IMR-90 (cell line): ENCODE measurements around the gene EMID1. TPM values are rescaled to one million over a fixed set of nuclear protein-coding genes. Genes with fewer than 3 reads are reported as not detected.

ENCODE experiments used
- ATAC-seq: fragments of 200-7000 bp; cut with Tn5 transposase; 2 replicates; pipeline ENCODE4 v1.9.1; 2020; ENCODE audit warnings: low read depth, mild to moderate bottlenecking, moderate library complexity
- BruUV-seq: library from RNA; stranded (reverse); fragments of 400-500 nt; replicated peaks from 2 replicates; lab custom pipeline; 2021; lab: Mats Ljungman, UMichigan
- CTCF ChIA-PET: fragments of 300-600 bp; formaldehyde crosslinking; extraction: SDS; loops from one replicate; lab custom pipeline; 2021; ENCODE audit warnings: antibody characterized with exemption; lab: Yijun Ruan, JAX
- POLR2A ChIA-PET: fragments of 300-600 bp; sonication (Branson Sonifier 250); formaldehyde crosslinking; loops from one replicate; lab custom pipeline; 2022; ENCODE audit warnings: antibody characterized with exemption; ENCODE audit not compliant: unreplicated experiment; lab: Charles Lee
- DNase-seq: peaks from one replicate; pipeline ENCODE4 v3.0.0; 2013
- H2AFZ ChIP-seq: replicated peaks from 2 replicates; pipeline ENCODE3; 2013; ENCODE audit warnings: low read length, mild to moderate bottlenecking; ENCODE audit not compliant: poor library complexity
- H2AK5ac ChIP-seq: 2 replicates; pipeline ENCODE4 v1.6.1; 2013; ENCODE audit warnings: low read depth, low read length, inconsistent platforms
- H2AK9ac ChIP-seq: replicated peaks from 2 replicates; pipeline ENCODE3; 2013; ENCODE audit warnings: mild to moderate bottlenecking, low read depth, low read length, moderate library complexity; ENCODE audit not compliant: poor library complexity
- H2BK120ac ChIP-seq: 2 replicates; pipeline ENCODE4 v1.6.1; 2013; ENCODE audit warnings: low read depth, low read length, inconsistent platforms
- H2BK15ac ChIP-seq: 3 replicates; pipeline ENCODE4 v1.6.1; 2013; ENCODE audit warnings: low read depth, low read length, inconsistent platforms
- H2BK20ac ChIP-seq: 2 replicates; pipeline ENCODE4 v1.6.1; 2013; ENCODE audit warnings: low read depth, mild to moderate bottlenecking, inconsistent platforms, low read length, moderate library complexity
- H2BK5ac ChIP-seq: 2 replicates; pipeline ENCODE4 v1.6.1; 2013; ENCODE audit warnings: mild to moderate bottlenecking, low read depth, low read length, inconsistent platforms; ENCODE audit not compliant: poor library complexity, severe bottlenecking
- H3K14ac ChIP-seq: replicated peaks from 2 replicates; pipeline ENCODE4 v1.6.1; 2013; ENCODE audit warnings: low read depth, low read length, inconsistent platforms
- H3K18ac ChIP-seq: 2 replicates; pipeline ENCODE4 v1.6.1; 2013; ENCODE audit warnings: low read depth, low read length, control low read depth
- H3K23ac ChIP-seq: 2 replicates; pipeline ENCODE4 v1.6.1; 2013; ENCODE audit warnings: low read depth, low read length, inconsistent platforms
- H3K27ac ChIP-seq: 2 replicates; pipeline ENCODE4 v1.5.1; 2013; ENCODE audit warnings: mild to moderate bottlenecking, control low read depth, low read length; ENCODE audit not compliant: insufficient read depth
- H3K27me3 ChIP-seq: 2 replicates; pipeline ENCODE4 v1.6.1; 2013; ENCODE audit warnings: low read length; ENCODE audit not compliant: control insufficient read depth, insufficient read depth
- H3K36me3 ChIP-seq: 2 replicates; pipeline ENCODE4 v1.6.1; 2013; ENCODE audit warnings: low read length, mixed read lengths; ENCODE audit not compliant: control insufficient read depth, insufficient read depth
- H3K4ac ChIP-seq: 2 replicates; pipeline ENCODE4 v1.6.1; 2013; ENCODE audit warnings: low read depth, low read length, inconsistent platforms
- H3K4me1 ChIP-seq: 2 replicates; pipeline ENCODE4 v1.6.1; 2013; ENCODE audit warnings: low read length, mixed read lengths; ENCODE audit not compliant: control insufficient read depth, insufficient read depth
- H3K4me2 ChIP-seq: 2 replicates; pipeline ENCODE4 v1.6.1; 2013; ENCODE audit warnings: low read depth, mild to moderate bottlenecking, control low read depth, low read length, moderate library complexity
- H3K4me3 ChIP-seq: 2 replicates; pipeline ENCODE4 v1.5.1; 2013; ENCODE audit warnings: low read depth, mild to moderate bottlenecking, control low read depth, low read length, moderate library complexity; ENCODE audit not compliant: insufficient read depth
- H3K56ac ChIP-seq: 2 replicates; pipeline ENCODE4 v1.6.1; 2013; ENCODE audit warnings: low read length, inconsistent platforms; ENCODE audit not compliant: insufficient read depth; ENCODE audit errors: extremely low read depth
- H3K79me1 ChIP-seq, 2 experiments: 2 replicates each; pipeline ENCODE4 v1.6.1; 2013; ENCODE audit warnings: low read length in 2 of 2, inconsistent platforms in 1 of 2, low read depth in 1 of 2
- H3K9ac ChIP-seq: 2 replicates; pipeline ENCODE4 v1.6.1; 2013; ENCODE audit warnings: low read depth, low read length, control low read depth
- H3K9me1 ChIP-seq: 2 replicates; pipeline ENCODE4 v1.6.1; 2013; ENCODE audit warnings: low read length, inconsistent platforms; ENCODE audit not compliant: insufficient read depth
- H3K9me3 ChIP-seq: 2 replicates; pipeline ENCODE4 v1.6.1; 2013; ENCODE audit warnings: low read length; ENCODE audit not compliant: control insufficient read depth, insufficient read depth
- H4K20me1 ChIP-seq: 2 replicates; pipeline ENCODE4 v1.6.1; 2013; ENCODE audit warnings: low read length, inconsistent platforms; ENCODE audit not compliant: insufficient read depth
- H4K5ac ChIP-seq: 2 replicates; pipeline ENCODE4 v1.6.1; 2013; ENCODE audit warnings: mild to moderate bottlenecking, low read depth, low read length, control low read depth
- H4K8ac ChIP-seq, 2 experiments: 2 replicates each; pipeline ENCODE4 v1.6.1; 2013; ENCODE audit warnings: low read depth in 2 of 2, low read length in 2 of 2, control low read depth in 1 of 2, inconsistent platforms in 1 of 2
- H4K91ac ChIP-seq: 2 replicates; pipeline ENCODE4 v1.6.1; 2013; ENCODE audit warnings: low read depth, low read length, inconsistent platforms; ENCODE audit not compliant: insufficient read depth
- BHLHE40 ChIP-seq: fragments of 150-350 bp; IDR thresholded peaks from 2 replicates; pipeline ENCODE4 v1.6.1; 2016; ENCODE audit warnings: mild to moderate bottlenecking, low read depth, low read length
- CHD1 ChIP-seq: IDR thresholded peaks from 2 replicates; pipeline ENCODE4 v1.6.1; 2012; ENCODE audit warnings: low read depth, low read length, improper control_type of control experiment
- FOS ChIP-seq: fragments of 150-350 bp; IDR thresholded peaks from 2 replicates; pipeline ENCODE4 v1.6.1; 2016; ENCODE audit warnings: low read depth, low read length
- MAFK ChIP-seq: IDR thresholded peaks from 2 replicates; pipeline ENCODE4 v1.6.1; 2012; ENCODE audit warnings: low read depth, low read length, improper control_type of control experiment
- MAZ ChIP-seq: IDR thresholded peaks from 2 replicates; pipeline ENCODE4 v1.6.1; 2012; ENCODE audit warnings: low read depth, mild to moderate bottlenecking, low read length, improper control_type of control experiment, moderate library complexity, borderline replicate concordance
- MXI1 ChIP-seq: IDR thresholded peaks from 2 replicates; pipeline ENCODE4 v1.6.1; 2012; ENCODE audit warnings: low read depth, mild to moderate bottlenecking, low read length, moderate library complexity, borderline replicate concordance
- NFE2L2 ChIP-seq: fragments of 150-350 bp; IDR thresholded peaks from 2 replicates; pipeline ENCODE4 v1.6.1; 2016; ENCODE audit warnings: low read depth, mild to moderate bottlenecking, low read length
- POLR2A ChIP-seq: IDR thresholded peaks from 2 replicates; pipeline ENCODE4 v1.6.1; 2012; ENCODE audit warnings: mild to moderate bottlenecking, low read depth, low read length
- RAD21 ChIP-seq: IDR thresholded peaks from 2 replicates; pipeline ENCODE4 v1.6.1; 2012; ENCODE audit warnings: low read length, improper control_type of control experiment
- RCOR1 ChIP-seq: IDR thresholded peaks from 2 replicates; pipeline ENCODE4 v1.6.1; 2012; ENCODE audit warnings: mild to moderate bottlenecking, low read length, improper control_type of control experiment; ENCODE audit not compliant: insufficient replicate concordance
- RFX5 ChIP-seq: IDR thresholded peaks from 2 replicates; pipeline ENCODE4 v1.8.0; 2012; ENCODE audit warnings: low read depth, mild to moderate bottlenecking, low read length, moderate library complexity
- SMC3 ChIP-seq: fragments of 150-350 bp; IDR thresholded peaks from 2 replicates; pipeline ENCODE4 v1.6.1; 2016; ENCODE audit warnings: low read depth, mild to moderate bottlenecking, antibody characterized with exemption, low read length, moderate library complexity
- USF2 ChIP-seq: fragments of 150-350 bp; IDR thresholded peaks from 2 replicates; pipeline ENCODE4 v1.6.1; 2017; ENCODE audit warnings: mild to moderate bottlenecking, antibody characterized with exemption, low read length, low read depth
- WGBS, 2 experiments: methylation state at CpG; one replicate each; pipeline versions ENCODE4 v1.1.5 to v1.1.7; 2013; ENCODE audit warnings: missing lambda C conversion rate in 2 of 2; ENCODE audit not compliant: insufficient read length in 1 of 2; ENCODE audit errors: extremely low coverage in 2 of 2; 5-methylcytosine and 5-hydroxymethylcytosine counted together
- dilution Hi-C: fragments of 300-500 bp; cut with HindIII; formaldehyde crosslinking; loops from one replicate; pipeline ENCODE4 v1.14.3; 2018; ENCODE audit warnings: low sequenced_read_pairs; ENCODE audit not compliant: unreplicated experiment
- in situ Hi-C: fragments of 300-500 bp; cut with MboI; formaldehyde crosslinking; loops from 3 replicates; pipeline ENCODE4 v1.14.3; 2019; ENCODE audit warnings: low sequenced_read_pairs, inconsistent platforms, mixed read lengths
- intact Hi-C: fragments of 100-400 bp; cut with micrococcal nuclease; formaldehyde crosslinking; loops from 2 replicates; pipeline ENCODE4 v1.10.0; 2022
- polyA plus RNA-seq, 3 experiments: library from polyadenylated mRNA; depleted of rRNA; stranded (reverse); fragments of >200 nt; gene quantifications; 2 replicates each; pipeline ENCODE4 v1.2.3, GENCODE V29; 2012; ENCODE audit warnings: low replicate concordance in 1 of 3
- total RNA-seq: library from RNA; depleted of rRNA; stranded (reverse); fragments of >200 nt; gene quantifications from 2 replicates; pipeline ENCODE4 v1.2.3, GENCODE V29; 2012
- TF ChIP-seq, protein P1 (sequence below): conservative IDR thresholded peaks from 2 replicates; pipeline ENCODE4 v1.5.1; 2012; ENCODE audit warnings: mild to moderate bottlenecking, low read depth, low read length, improper control_type of control experiment
- TF ChIP-seq, protein P2 (sequence below): fragments of 150-350 bp; IDR thresholded peaks from 2 replicates; pipeline ENCODE4 v1.6.1; 2016; ENCODE audit warnings: low read depth, mild to moderate bottlenecking, low read length, moderate library complexity, borderline replicate concordance

EMID1 gene
- total and polyA plus RNA-seq, 2 of the 4 experiments (the other 2 are of a cell fraction), result 0.54 to 1.3 TPM

DNA sequence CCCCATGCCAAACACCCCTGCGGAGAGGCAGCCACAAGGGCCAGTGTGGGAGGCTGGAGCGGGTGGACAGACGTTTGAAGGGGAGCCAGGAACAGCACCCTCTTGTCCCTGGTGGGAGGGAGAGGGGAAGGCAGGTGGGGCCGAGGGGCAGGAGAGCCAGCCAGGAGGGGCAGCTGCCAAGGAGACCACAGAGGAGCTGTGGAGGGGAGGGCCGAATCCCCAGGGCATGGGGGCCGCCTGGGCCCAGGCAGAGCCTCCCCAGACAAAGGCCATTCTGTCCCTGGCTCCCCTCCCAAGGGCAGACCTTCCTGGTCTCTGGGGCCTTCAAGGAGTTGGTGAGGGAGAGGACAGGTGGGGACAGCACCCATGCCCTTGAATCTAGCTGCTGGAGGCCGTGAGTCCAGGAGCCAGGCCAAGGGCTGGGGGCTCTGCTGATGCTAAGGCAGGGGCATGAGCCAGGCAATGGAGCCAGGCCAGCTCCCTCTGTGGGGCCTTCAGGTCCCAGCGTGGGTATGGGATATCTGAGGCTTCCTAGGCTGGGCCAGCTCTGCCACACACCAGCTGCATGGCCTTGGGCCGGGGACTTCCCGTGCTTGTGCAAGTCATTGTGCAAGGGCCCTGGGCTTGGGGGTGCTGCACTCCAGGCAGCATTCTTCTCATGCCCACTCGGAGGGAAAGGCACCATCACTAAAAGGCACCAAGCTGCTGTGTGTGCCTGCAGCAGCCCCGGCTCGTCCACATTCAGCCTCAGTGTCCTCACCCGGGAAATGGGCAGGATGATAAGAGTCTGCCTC is 11.4 kb downstream of the EMID1 start:
- H4K91ac ChIP-seq, result no peak overlapping the region
- CTCF ChIA-PET, result interaction anchor here (0.6 kb wide), 1 partner anchor 1279 kb away, joined by 4 read pairs; no protein-coding TSS in a partner anchor
- dilution Hi-C loops (no loop called here), in situ Hi-C loops (no loop called here), intact Hi-C loops (no loop called here)
- 56% methylated on average over 6 of the region's 14 CpGs; no CpG with 5 or more reads in 1 of the 2 experiments for WGBS, 2 experiments
- H2AK5ac ChIP-seq, result no peak overlapping the region
- H3K4me2 ChIP-seq, result peak overlapping the region; percentile 19; the same call in 1 of the 2 replicates
- no peak overlapping the region for H2BK120ac ChIP-seq
- no peak overlapping the region for H2AK9ac ChIP-seq
- 0 out of 2 replicates have a peak overlapping the region, but pooled peaks have one; percentile 5 for H3K4ac ChIP-seq
- no peak overlapping the region for H2BK20ac ChIP-seq
- POLR2A ChIA-PET, result no interaction called here
- H3K4me3 ChIP-seq, result no peak overlapping the region
- ATAC-seq, result peak; percentile 77
- no peak overlapping the region for H3K14ac ChIP-seq
- no peak overlapping the region for H2BK5ac ChIP-seq
- H3K27me3 ChIP-seq, result peaks cover 15% of the 10 kb centered on the region
- H3K4me1 ChIP-seq, result peaks cover 11% of the 10 kb centered on the region
- no peak overlapping the region for H3K56ac ChIP-seq
- H3K79me1 ChIP-seq, result no peaks in the 10 kb centered on the region
- no TSS peak for BruUV-seq
- H3K18ac ChIP-seq, result peak overlapping the region; percentile 3; the same call in 1 of the 2 replicates
- H3K36me3 ChIP-seq, result no peaks in the 10 kb centered on the region
- H3K9ac ChIP-seq, result no peak overlapping the region
- no peak overlapping the region for H3K23ac ChIP-seq
- no peaks in the 10 kb centered on the region for H3K9me1 ChIP-seq
- H4K20me1 ChIP-seq, result no peaks in the 10 kb centered on the region
- peak; percentile 78 for DNase-seq
- H2AFZ ChIP-seq, result no peak overlapping the region
- H3K9me3 ChIP-seq, result no peaks in the 10 kb centered on the region
- H2BK15ac ChIP-seq, result no peak overlapping the region
- H3K27ac ChIP-seq, result no peak overlapping the region
- H4K8ac ChIP-seq, result no peak overlapping the region
- no peak overlapping the region for H4K5ac ChIP-seq
- no peak for TF ChIP-seq POLR2A
- peak; percentile 75; the same call in 1 of the 2 replicates for TF ChIP-seq MAZ
- TF ChIP-seq, protein P1, sequence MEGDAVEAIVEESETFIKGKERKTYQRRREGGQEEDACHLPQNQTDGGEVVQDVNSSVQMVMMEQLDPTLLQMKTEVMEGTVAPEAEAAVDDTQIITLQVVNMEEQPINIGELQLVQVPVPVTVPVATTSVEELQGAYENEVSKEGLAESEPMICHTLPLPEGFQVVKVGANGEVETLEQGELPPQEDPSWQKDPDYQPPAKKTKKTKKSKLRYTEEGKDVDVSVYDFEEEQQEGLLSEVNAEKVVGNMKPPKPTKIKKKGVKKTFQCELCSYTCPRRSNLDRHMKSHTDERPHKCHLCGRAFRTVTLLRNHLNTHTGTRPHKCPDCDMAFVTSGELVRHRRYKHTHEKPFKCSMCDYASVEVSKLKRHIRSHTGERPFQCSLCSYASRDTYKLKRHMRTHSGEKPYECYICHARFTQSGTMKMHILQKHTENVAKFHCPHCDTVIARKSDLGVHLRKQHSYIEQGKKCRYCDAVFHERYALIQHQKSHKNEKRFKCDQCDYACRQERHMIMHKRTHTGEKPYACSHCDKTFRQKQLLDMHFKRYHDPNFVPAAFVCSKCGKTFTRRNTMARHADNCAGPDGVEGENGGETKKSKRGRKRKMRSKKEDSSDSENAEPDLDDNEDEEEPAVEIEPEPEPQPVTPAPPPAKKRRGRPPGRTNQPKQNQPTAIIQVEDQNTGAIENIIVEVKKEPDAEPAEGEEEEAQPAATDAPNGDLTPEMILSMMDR, result no peak
- TF ChIP-seq RFX5, result no peak
- TF ChIP-seq BHLHE40, result no peak
- no peak for TF ChIP-seq CHD1
- TF ChIP-seq SMC3, result no peak
- no peak for TF ChIP-seq FOS
- TF ChIP-seq MAFK, result no peak
- no peak for TF ChIP-seq USF2
- TF ChIP-seq RCOR1, result no peak
- no peak for TF ChIP-seq NFE2L2
- TF ChIP-seq, protein P2, sequence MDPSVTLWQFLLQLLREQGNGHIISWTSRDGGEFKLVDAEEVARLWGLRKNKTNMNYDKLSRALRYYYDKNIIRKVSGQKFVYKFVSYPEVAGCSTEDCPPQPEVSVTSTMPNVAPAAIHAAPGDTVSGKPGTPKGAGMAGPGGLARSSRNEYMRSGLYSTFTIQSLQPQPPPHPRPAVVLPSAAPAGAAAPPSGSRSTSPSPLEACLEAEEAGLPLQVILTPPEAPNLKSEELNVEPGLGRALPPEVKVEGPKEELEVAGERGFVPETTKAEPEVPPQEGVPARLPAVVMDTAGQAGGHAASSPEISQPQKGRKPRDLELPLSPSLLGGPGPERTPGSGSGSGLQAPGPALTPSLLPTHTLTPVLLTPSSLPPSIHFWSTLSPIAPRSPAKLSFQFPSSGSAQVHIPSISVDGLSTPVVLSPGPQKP, result no peak
- TF ChIP-seq MXI1, result no peak
- no peak for TF ChIP-seq RAD21
